Islet precursor cell (in vitro differentiated cells): ENCODE measurements around the gene PCDHA1.
"Not testable (repeated sequence)": the region's sequence is repeated elsewhere in the genome, so short reads cannot be mapped to it uniquely, and the experiment has no call there.

ENCODE experiments used
- DNase-seq: peaks from one replicate; pipeline ENCODE4 v3.0.0-alpha.2; 2018

PCDHA1 gene

DNA sequence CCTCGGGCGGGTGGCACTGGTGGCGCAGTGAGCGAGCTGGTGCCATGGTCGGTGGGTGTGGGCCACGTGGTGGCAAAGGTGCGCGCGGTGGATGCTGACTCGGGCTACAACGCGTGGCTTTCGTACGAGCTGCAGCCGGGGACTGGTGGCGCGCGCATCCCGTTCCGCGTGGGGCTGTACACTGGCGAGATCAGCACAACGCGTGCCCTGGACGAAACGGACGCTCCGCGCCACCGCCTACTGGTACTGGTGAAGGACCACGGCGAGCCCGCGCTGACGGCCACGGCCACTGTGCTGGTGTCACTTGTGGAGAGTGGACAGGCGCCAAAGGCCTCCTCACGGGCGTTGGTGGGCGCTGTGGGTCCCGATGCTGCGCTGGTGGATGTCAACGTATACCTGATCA lies 22.9 kb downstream of the PCDHA1 start:
- DNase-seq: no peak

DNA sequence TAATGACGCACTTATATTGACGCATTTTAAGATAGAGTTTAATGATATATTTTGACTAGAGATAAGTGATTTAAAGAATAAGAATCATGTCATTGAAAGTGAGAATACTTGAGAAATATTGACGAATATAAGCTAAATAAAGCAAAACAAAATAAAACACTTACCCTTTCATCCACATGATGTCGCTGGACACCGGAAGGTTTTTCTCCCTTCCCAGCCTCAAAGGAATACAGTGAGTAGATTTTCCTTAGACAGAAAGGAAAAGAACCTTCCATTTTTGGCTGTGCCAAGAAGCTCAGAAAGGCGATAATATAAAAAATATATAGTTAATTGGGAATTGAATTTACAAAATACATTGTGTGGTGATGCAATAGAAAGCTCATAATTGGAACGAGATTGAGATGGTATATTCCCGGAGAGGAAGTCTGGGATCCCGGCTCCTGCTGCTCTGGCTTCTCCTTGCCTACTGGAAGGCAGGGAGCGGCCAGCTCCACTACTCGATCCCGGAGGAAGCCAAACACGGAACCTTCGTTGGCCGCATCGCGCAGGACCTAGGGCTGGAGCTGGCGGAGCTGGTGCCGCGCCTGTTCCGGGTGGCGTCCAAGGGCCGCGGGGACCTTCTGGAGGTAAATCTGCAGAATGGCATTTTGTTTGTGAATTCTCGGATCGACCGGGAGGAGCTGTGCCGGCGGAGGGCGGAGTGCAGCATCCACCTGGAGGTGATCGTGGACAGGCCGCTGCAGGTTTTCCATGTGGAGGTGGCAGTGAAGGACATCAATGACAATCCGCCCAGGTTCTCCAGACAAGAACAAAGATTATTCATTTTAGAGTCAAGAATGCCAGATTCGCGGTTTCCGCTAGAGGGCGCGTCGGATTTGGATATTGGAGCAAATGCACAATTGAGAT lies 35.7 kb downstream of the PCDHA1 start, which contains the start of gene PCDHA5:
Gene PCDHA5, plus strand, starts transcription at position 239 of the 906 bp plus-strand sequence.
- DNase-seq: no peak

DNA sequence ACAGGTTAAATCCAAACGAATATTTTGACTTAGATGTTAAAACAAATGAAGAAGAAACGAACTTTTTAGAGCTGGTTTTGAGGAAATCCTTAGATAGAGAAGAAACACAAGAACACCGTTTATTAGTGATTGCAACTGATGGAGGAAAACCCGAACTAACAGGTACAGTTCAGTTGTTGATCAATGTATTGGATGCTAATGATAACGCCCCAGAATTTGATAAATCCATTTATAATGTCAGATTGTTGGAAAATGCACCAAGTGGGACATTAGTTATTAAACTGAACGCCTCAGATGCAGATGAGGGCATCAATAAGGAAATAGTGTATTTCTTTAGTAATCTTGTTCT lies 36.3 kb downstream of the PCDHA1 start:
- no peak for DNase-seq

DNA sequence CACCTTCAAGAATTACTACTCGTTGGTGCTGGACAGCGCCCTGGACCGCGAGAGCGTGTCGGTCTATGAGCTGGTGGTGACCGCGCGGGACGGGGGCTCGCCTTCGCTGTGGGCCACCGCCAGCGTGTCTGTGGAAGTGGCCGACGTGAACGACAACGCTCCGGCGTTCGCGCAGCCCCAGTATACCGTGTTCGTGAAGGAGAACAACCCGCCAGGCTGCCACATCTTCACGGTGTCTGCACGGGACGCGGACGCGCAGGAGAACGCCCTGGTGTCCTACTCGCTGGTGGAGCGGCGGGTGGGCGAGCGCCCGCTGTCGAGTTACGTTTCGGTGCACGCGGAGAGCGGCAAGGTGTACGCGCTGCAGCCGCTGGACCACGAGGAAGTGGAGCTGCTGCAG lies 37.0 kb downstream of the PCDHA1 start:
- not testable (repeated sequence) for DNase-seq

DNA sequence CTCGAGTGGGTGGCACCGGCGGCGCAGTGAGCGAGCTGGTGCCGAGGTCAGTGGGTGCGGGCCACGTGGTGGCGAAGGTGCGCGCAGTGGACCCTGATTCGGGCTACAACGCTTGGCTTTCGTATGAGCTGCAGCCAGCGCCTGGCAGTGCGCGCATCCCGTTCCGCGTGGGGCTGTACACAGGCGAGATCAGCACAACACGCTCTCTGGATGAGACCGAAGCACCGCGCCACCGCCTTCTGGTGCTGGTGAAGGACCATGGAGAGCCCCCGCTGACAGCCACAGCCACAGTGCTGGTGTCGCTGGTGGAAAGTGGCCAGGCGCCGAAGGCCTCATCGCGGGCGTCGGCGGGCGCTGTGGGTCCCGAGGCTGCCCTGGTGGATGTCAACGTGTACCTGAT lies 37.5 kb downstream of the PCDHA1 start:
- DNase-seq: no peak

DNA sequence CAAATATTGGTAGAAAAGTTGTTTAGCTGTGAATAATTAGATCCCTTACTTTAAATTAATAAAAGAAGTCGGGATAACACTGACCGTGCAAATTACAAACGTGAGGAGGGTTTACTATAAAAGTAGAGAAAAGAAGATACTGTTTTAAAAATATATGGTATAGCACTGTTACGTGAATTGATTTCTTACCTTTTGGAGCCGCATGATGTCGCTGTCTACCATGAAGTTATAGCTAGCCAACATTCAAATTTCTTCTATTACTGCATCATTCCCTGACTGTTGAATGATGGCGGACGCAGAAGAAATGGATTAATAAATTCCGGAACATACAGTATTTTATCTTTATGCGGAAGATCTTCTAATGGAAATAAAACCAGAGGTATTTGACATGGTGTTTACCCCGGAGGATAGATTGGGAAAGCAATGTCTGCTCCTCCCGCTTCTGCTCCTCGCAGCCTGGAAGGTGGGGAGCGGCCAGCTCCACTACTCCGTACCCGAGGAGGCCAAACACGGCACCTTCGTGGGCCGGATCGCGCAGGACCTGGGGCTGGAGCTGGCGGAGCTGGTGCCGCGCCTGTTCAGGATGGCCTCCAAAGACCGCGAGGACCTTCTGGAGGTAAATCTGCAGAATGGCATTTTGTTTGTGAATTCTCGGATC lies 41.9 kb downstream of the PCDHA1 start, which contains the start of gene PCDHA6:
Gene PCDHA6, plus strand, starts transcription at position 257 of the 658 bp plus-strand sequence. Its CDS starts 132 bp downstream, at position 389.
- DNase-seq: no peak

DNA sequence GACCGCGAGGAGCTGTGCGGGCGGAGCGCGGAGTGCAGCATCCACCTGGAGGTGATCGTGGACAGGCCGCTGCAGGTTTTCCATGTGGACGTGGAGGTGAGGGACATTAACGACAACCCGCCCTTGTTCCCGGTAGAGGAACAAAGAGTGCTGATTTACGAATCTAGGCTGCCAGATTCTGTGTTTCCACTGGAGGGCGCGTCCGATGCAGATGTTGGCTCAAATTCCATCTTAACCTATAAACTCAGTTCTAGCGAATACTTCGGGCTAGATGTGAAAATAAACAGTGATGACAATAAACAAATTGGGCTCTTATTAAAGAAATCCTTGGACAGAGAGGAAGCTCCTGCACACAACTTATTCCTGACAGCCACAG lies 42.4 kb downstream of the PCDHA1 start:
- no peak for DNase-seq

DNA sequence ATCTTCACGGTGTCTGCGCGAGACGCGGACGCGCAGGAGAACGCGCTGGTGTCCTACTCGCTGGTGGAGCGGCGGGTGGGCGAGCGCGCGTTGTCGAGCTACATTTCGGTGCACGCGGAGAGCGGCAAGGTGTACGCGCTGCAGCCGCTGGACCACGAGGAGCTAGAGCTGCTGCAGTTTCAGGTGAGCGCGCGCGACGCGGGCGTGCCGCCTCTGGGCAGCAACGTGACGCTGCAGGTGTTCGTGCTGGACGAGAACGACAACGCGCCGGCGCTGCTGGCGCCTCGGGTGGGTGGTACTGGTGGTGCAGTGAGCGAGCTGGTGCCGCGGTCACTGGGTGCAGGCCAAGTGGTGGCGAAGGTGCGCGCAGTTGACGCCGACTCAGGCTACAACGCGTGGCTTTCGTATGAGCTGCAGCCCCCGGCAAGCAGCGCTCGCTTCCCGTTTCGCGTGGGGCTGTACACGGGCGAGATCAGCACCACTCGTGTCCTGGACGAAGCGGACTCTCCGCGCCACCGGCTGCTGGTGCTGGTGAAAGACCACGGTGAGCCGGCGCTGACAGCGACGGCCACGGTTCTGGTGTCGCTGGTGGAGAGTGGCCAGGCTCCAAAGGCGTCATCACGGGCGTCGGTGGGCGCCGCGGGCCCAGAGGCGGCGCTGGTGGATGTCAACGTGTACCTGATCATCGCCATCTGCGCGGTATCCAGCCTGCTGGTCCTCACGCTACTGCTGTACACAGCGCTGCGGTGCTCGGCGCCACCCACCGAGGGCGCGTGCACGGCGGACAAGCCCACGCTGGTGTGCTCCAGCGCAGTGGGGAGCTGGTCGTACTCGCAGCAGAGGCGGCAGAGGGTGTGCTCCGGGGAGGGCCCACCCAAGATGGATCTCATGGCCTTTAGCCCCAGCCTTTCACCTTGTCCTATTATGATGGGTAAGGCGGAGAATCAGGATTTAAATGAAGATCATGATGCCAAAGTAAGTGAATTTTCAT lies 43.9 kb downstream of the PCDHA1 start:
- DNase-seq: not testable (repeated sequence)

DNA sequence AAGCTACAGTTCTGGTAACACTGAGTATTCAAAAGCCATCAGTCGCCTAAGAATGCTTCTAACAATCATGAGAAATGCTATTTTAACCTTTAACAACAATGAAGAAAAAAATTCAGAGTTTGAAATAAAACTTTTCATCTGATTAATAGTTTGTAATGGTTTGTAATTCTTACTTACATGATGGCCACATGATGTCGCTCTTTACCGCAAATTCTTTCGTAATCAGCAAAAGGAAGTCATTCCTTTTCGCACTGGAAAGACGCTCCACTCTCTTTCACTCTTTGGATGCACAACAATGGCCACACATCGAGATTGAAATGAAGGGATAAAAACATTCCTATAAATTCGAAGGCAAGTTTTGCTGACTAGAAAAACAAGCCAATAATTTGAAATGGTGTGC lies 48.1 kb downstream of the PCDHA1 start, which contains the start of gene PCDHA7:
Gene PCDHA7, plus strand, starts transcription at position 277 of the 400 bp plus-strand sequence. Its CDS starts 115 bp downstream, at position 392.
- no peak for DNase-seq

DNA sequence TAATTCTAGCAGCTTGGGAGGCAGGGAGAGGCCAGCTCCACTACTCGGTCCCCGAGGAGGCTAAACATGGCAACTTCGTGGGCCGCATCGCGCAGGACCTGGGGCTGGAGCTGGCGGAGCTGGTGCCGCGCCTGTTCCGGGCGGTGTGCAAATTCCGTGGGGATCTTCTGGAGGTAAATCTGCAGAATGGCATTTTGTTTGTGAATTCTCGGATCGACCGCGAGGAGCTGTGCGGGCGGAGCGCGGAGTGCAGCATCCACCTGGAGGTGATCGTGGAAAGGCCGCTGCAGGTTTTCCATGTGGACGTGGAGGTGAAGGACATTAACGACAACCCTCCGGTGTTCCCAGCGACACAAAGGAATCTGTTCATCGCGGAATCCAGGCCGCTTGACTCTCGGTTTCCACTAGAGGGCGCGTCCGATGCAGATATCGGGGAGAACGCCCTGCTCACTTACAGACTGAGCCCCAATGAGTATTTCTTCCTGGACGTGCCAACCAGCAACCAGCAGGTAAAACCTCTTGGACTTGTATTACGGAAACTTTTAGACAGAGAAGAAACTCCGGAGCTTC lies 48.6 kb downstream of the PCDHA1 start:
- DNase-seq: not testable (repeated sequence)

DNA sequence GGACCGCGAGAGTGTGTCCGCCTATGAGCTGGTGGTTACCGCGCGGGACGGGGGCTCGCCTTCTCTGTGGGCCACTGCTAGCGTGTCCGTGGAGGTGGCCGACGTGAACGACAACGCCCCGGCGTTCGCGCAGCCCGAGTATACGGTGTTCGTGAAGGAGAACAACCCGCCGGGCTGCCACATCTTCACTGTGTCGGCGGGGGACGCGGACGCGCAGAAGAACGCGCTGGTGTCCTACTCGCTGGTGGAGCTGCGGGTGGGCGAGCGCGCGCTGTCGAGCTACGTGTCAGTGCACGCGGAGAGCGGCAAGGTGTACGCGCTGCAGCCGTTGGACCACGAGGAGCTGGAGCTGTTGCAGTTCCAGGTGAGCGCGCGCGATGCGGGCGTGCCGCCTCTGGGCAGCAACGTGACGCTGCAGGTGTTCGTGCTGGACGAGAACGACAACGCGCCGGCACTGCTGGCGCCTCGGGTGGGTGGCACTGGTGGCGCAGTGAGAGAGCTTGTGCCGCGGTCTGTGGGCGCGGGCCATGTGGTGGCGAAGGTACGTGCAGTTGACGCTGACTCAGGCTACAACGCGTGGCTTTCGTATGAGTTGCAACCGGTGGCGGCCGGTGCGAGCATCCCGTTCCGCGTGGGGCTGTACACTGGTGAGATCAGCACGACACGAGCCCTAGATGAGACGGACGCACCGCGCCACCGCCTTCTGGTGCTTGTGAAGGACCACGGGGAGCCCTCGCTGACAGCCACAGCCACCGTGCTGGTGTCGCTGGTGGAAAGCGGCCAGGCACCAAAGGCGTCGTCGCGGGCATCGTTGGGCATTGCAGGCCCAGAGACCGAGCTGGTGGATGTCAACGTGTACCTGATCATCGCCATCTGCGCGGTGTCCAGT lies 49.9 kb downstream of the PCDHA1 start:
- no peak for DNase-seq

DNA sequence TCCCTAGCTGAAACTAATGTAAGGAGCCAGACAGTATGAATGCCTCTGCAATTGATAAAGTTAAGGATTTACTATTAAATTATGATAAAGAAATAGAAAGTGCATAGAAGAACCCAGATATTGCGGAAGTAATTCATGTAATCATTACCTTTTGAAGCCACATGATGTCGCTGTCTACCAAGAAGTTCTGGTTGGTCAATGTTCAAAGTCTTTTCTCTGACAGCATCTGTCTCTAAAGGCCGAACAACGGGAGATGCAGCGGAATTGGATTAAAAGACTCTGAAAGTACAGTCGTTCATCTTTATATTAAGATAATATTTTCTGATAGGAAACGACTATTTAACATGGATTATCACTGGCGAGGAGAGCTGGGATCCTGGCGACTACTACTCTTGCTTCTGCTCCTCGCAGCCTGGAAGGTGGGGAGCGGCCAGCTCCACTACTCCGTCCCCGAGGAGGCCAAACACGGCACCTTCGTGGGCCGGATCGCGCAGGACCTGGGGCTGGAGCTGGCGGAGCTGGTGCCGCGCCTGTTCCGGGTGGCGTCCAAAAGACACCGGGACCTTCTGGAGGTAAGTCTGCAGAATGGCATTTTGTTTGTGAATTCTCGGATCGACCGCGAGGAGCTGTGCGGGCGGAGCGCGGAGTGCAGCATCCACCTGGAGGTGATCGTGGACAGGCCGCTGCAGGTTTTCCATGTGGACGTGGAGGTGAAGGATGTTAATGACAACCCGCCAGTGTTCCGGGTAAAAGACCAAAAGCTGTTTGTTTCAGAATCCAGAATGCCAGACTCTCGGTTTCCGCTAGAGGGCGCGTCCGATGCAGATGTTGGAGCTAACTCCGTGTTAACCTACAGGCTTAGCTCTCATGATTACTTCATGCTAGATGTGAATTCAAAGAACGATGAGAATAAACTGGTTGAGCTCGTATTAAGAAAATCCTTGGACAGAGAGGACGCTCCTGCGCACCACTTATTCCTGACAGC lies 55.3 kb downstream of the PCDHA1 start, which contains the start of gene PCDHA8:
Gene PCDHA8, plus strand, starts transcription at position 210 of the 985 bp plus-strand sequence. Its CDS starts 135 bp downstream, at position 345.
- no peak for DNase-seq

DNA sequence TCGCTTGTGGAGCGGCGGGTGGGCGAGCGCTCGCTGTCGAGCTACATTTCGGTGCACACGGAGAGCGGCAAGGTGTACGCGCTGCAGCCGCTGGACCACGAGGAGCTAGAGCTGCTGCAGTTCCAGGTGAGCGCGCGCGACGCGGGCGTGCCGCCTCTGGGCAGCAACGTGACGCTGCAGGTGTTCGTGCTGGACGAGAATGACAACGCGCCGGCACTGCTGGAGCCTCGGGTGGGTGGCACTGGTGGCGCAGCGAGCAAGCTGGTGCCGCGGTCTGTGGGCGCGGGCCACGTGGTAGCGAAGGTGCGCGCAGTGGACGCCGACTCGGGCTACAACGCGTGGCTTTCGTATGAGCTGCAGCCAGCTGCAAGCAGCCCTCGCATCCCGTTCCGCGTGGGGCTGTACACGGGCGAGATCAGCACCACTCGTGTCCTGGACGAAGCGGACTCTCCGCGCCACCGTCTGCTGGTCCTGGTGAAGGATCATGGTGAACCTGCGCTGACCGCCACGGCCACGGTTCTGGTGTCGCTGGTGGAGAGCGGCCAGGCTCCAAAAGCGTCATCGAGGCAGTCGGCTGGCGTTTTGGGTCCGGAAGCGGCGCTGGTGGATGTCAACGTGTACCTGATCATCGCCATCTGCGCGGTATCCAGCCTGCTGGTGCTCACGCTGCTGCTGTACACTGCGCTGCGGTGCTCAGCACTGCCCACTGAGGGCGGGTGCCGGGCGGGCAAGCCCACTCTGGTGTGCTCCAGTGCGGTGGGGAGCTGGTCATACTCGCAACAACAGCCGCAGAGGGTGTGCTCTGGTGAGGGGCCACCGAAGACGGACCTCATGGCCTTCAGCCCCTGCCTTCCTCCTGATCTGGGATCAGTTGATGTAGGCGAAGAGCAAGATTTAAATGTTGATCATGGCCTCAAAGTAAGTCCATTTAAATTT lies 57.1 kb downstream of the PCDHA1 start:
- no peak for DNase-seq

DNA sequence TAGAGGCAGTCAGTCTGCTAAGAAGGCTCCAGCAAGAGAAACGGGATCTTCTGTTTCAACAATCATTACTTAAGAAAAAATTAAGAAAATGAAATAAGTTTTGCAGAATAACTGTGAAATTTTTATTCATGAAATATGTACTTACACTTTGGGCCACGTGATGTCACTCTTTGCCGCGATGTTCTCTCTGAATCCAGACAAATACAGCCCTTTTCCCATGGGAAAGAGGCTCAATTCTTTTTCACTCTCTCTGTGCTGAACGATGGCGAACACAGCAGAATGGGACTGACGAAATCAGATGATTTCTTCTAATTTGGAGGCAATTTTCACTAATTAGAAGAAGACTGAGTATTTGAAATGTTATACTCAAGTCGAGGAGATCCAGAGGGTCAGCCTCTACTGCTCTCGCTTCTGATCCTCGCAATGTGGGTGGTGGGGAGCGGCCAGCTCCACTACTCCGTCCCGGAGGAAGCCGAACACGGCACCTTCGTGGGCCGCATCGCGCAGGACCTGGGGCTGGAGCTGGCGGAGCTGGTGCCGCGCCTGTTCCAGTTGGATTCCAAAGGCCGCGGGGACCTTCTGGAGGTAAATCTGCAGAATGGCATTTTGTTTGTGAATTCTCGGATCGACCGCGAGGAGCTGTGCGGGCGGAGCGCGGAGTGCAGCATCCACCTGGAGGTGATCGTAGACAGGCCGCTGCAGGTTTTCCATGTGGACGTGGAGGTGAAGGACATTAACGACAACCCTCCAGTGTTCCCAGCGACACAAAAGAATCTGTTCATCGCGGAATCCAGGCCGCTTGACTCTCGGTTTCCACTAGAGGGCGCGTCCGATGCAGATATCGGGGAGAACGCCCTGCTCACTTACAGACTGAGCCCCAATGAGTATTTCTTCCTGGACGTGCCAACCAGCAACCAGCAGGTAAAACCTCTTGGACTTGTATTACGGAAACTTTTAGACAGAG lies 62.5 kb downstream of the PCDHA1 start, which contains the start of gene PCDHA9:
Gene PCDHA9, plus strand, starts transcription at position 244 of the 964 bp plus-strand sequence. Its CDS starts 114 bp downstream, at position 358.
- not testable (repeated sequence) for DNase-seq

DNA sequence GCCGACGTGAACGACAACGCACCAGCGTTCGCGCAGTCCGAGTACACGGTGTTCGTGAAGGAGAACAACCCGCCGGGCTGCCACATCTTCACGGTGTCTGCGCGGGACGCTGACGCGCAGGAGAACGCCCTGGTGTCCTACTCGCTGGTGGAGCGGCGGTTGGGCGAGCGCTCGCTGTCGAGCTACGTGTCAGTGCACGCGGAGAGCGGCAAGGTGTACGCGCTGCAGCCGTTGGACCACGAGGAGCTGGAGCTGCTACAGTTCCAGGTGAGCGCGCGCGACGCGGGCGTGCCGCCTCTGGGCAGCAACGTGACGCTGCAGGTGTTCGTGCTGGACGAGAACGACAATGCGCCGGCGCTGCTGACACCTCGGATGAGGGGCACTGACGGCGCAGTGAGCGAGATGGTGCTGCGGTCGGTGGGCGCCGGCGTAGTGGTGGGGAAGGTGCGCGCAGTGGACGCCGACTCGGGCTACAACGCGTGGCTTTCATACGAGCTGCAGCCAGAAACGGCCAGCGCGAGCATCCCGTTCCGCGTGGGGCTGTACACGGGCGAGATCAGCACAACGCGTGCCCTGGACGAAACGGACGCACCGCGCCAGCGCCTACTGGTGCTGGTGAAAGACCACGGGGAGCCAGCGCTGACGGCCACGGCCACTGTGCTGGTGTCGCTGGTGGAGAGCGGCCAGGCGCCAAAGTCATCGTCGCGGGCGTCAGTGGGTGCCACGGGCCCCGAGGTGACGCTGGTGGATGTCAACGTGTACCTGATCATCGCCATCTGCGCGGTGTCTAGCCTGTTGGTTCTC lies 64.1 kb downstream of the PCDHA1 start:
- DNase-seq: not testable (repeated sequence)
